GM23248 (cell line): ENCODE results near the gene WNK2. TPM values are rescaled to one million over a fixed set of nuclear protein-coding genes. Genes with fewer than 3 reads are reported as not detected.

Source experiments
- DNase-seq: peaks from one replicate; pipeline ENCODE4 v3.0.0-alpha.2; 2015
- H2AFZ ChIP-seq: fragments of 200-600 bp; sonication (generic); 2 replicates; pipeline ENCODE4 v1.6.1; 2016; ENCODE audit warnings: antibody characterized with exemption
- H3F3A ChIP-seq: fragments of 200-600 bp; sonication (generic); 2 replicates; pipeline ENCODE4 v1.6.1; 2016; ENCODE audit warnings: mild to moderate bottlenecking, antibody characterized with exemption, mixed run types; ENCODE audit not compliant: insufficient read depth
- H3K27ac ChIP-seq: fragments of 200-600 bp; sonication (generic); 2 replicates; pipeline ENCODE4 v1.5.1; 2016; ENCODE audit warnings: mild to moderate bottlenecking
- H3K27me3 ChIP-seq: fragments of 200-600 bp; sonication (generic); replicated peaks from 2 replicates; pipeline ENCODE4 v1.6.1; 2016; ENCODE audit warnings: mild to moderate bottlenecking; ENCODE audit not compliant: insufficient read depth
- H3K36me3 ChIP-seq: fragments of 200-600 bp; sonication (generic); 2 replicates; pipeline ENCODE4 v1.6.1; 2016; ENCODE audit warnings: low read depth, mild to moderate bottlenecking
- H3K4me1 ChIP-seq: fragments of 200-600 bp; sonication (generic); 2 replicates; pipeline ENCODE4 v1.6.1; 2016; ENCODE audit warnings: mild to moderate bottlenecking; ENCODE audit not compliant: insufficient read depth
- H3K4me2 ChIP-seq: fragments of 200-600 bp; sonication (generic); one replicate; pipeline ENCODE4 v1.6.1; 2016; ENCODE audit warnings: mild to moderate bottlenecking; ENCODE audit not compliant: unreplicated experiment
- H3K4me3 ChIP-seq: fragments of 200-600 bp; sonication (generic); 2 replicates; pipeline ENCODE4 v1.5.1; 2016; ENCODE audit warnings: mild to moderate bottlenecking
- H3K79me2 ChIP-seq: fragments of 200-600 bp; sonication (generic); 2 replicates; pipeline ENCODE4 v1.6.1; 2016; ENCODE audit warnings: mild to moderate bottlenecking; ENCODE audit not compliant: insufficient read depth
- H3K9ac ChIP-seq: fragments of 200-600 bp; sonication (generic); 2 replicates; pipeline ENCODE4 v1.6.1; 2016; ENCODE audit warnings: mild to moderate bottlenecking
- H3K9me2 ChIP-seq: fragments of 200-600 bp; sonication (generic); 2 replicates; pipeline ENCODE4 v1.6.1; 2016; ENCODE audit warnings: mixed run types, mild to moderate bottlenecking, moderate library complexity; ENCODE audit not compliant: insufficient read depth
- H3K9me3 ChIP-seq: fragments of 200-600 bp; sonication (generic); one replicate; pipeline ENCODE4 v1.6.1; 2017; ENCODE audit warnings: low read depth
- H4K20me1 ChIP-seq: fragments of 200-600 bp; sonication (generic); 2 replicates; pipeline ENCODE4 v1.6.0; 2016; ENCODE audit not compliant: insufficient read depth
- EZH2 ChIP-seq: fragments of 200-600 bp; sonication (generic); IDR thresholded peaks from 2 replicates; pipeline ENCODE4 v1.6.1; 2018; ENCODE audit warnings: antibody characterized with exemption, mild to moderate bottlenecking; ENCODE audit not compliant: insufficient read depth, poor library complexity, severe bottlenecking
- EZH2phosphoT487 ChIP-seq: fragments of 200-600 bp; sonication (generic); IDR thresholded peaks from 2 replicates; pipeline ENCODE4 v1.6.1; 2018; ENCODE audit warnings: antibody characterized with exemption, moderate library complexity, mild to moderate bottlenecking, low read depth; ENCODE audit not compliant: insufficient read depth
- WGBS, 2 experiments: methylation state at CpG; one replicate each; pipeline ENCODE4 v1.1.6; 2015 to 2017; ENCODE audit warnings: low lambda C conversion rate in 2 of 2, low coverage in 1 of 2; ENCODE audit errors: missing lambda C conversion rate in 2 of 2; 5-methylcytosine and 5-hydroxymethylcytosine counted together
- in situ Hi-C: fragments of 300-500 bp; cut with MboI; formaldehyde crosslinking; loops from 2 replicates; pipeline ENCODE4 v1.15.0; 2020
- polyA plus RNA-seq: library from polyadenylated mRNA; unstranded; fragments of >200 nt; fragmentation: Nextera tagmentation; extraction: Ambion mirVana; gene quantifications from 2 replicates; pipeline ENCODE4 v1.2.1, GENCODE V29; 2016
- total RNA-seq: library from RNA; depleted of rRNA; stranded (reverse); fragments of >200 nt; shearing (Covaris generic); gene quantifications from 2 replicates; pipeline ENCODE4 v1.2.3, GENCODE V29; 2014

Gene WNK2
- total and polyA plus RNA-seq, 2 experiments from 2014 or later = not detected

DNA sequence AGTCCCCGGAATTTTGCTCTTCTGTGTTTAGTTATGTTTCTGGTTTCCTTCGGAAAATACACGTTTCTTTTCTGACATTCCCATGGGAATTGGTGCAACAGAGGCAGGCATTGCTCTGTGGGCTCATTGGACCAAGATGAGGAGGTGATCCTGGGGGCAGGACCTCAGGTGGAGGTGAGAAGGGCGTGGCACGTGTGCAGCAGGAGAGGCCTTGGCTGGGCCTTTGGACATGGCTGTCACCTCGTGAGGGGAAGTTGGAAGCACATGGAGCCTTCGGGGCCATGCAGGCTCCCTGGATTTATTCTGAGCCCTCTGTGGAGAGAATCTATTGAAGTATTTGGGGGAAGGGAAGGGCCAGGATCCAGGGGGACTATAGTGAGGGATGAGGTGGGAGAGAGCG lies 44.5 kb downstream of the WNK2 start:
- H3K4me1 ChIP-seq = peaks cover 3% of the 10 kb centered on the region; the same call in 1 of the 2 replicates
- H2AFZ ChIP-seq = no peak overlapping the region
- H3K79me2 ChIP-seq = no peaks in the 10 kb centered on the region
- no peak overlapping the region for H3K9ac ChIP-seq
- H3K9me3 ChIP-seq = no peaks in the 10 kb centered on the region
- no peak for DNase-seq
- no peaks in the 10 kb centered on the region for H3K9me2 ChIP-seq
- no peak overlapping the region for H3K4me2 ChIP-seq
- no peaks in the 10 kb centered on the region for H3F3A ChIP-seq
- in situ Hi-C loops = no loop called here
- no peaks in the 10 kb centered on the region for H4K20me1 ChIP-seq
- 60 to 68% methylated on average over 7 to 8 of the region's 8 CpGs for WGBS, 2 experiments
- no peaks in the 10 kb centered on the region for H3K36me3 ChIP-seq
- H3K27me3 ChIP-seq = 0 out of 2 replicates have a peak, but pooled peaks cover 3% of the 10 kb centered on the region
- H3K4me3 ChIP-seq = no peak overlapping the region
- TF ChIP-seq EZH2phosphoT487 (no peak), EZH2 (no peak)
- H3K27ac ChIP-seq = no peak overlapping the region

- H3K27ac ChIP-seq = no peak overlapping the region
- no peaks in the 10 kb centered on the region for H4K20me1 ChIP-seq
- H3K79me2 ChIP-seq = no peaks in the 10 kb centered on the region
- peaks cover 3% of the 10 kb centered on the region; the same call in 1 of the 2 replicates for H3K27me3 ChIP-seq
- 78 to 83% methylated on average over 14 of the region's 14 CpGs for WGBS, 2 experiments
- H3K4me3 ChIP-seq = no peak overlapping the region
- no peak for TF ChIP-seq EZH2
- TF ChIP-seq EZH2phosphoT487 = no peak
- H3K4me1 ChIP-seq = no peaks in the 10 kb centered on the region
- H3F3A ChIP-seq = no peaks in the 10 kb centered on the region
- no peak overlapping the region for H2AFZ ChIP-seq
- no peak overlapping the region for H3K9ac ChIP-seq
- no peaks in the 10 kb centered on the region for H3K9me2 ChIP-seq
- no peaks in the 10 kb centered on the region for H3K9me3 ChIP-seq
- no peaks in the 10 kb centered on the region for H3K36me3 ChIP-seq
- no peak overlapping the region for H3K4me2 ChIP-seq
- DNase-seq = no peak
- in situ Hi-C loops = no loop called here
Observed at GRCh38 chr9:93229636-93230035, 45.7 kb downstream of the WNK2 start.

- no peak overlapping the region for H2AFZ ChIP-seq
- no peak for DNase-seq
- TF ChIP-seq EZH2phosphoT487 (no peak), EZH2 (no peak)
- no peak overlapping the region for H3K4me3 ChIP-seq
- H3K9me3 ChIP-seq = no peaks in the 10 kb centered on the region
- H3K9me2 ChIP-seq = no peaks in the 10 kb centered on the region
- no peak overlapping the region for H3K9ac ChIP-seq
- H3K27ac ChIP-seq = no peak overlapping the region
- no peaks in the 10 kb centered on the region for H3K36me3 ChIP-seq
- H3F3A ChIP-seq = no peaks in the 10 kb centered on the region
- in situ Hi-C loops = no loop called here
- no peaks in the 10 kb centered on the region for H4K20me1 ChIP-seq
- H3K27me3 ChIP-seq = peaks cover 3% of the 10 kb centered on the region; the same call in 1 of the 2 replicates
- WGBS, 2 experiments = 82 to 90% methylated on average over 6 of the region's 6 CpGs
- H3K4me2 ChIP-seq = no peak overlapping the region
- H3K4me1 ChIP-seq = no peaks in the 10 kb centered on the region
- H3K79me2 ChIP-seq = no peaks in the 10 kb centered on the region
Observed at GRCh38 chr9:93230185-93230584, 46.2 kb downstream of the WNK2 start.

GRCh38 chr9:93230601-93231000 lies 46.7 kb downstream of the WNK2 start:
- no peaks in the 10 kb centered on the region for H3K9me2 ChIP-seq
- no peak overlapping the region for H2AFZ ChIP-seq
- no peak overlapping the region for H3K9ac ChIP-seq
- H3K27me3 ChIP-seq = peaks cover 3% of the 10 kb centered on the region; the same call in 1 of the 2 replicates
- in situ Hi-C loops = no loop called here
- no peak for DNase-seq
- 82 to 84% methylated on average over 15 of the region's 15 CpGs for WGBS, 2 experiments
- H3K27ac ChIP-seq = no peak overlapping the region
- H3F3A ChIP-seq = no peaks in the 10 kb centered on the region
- no peaks in the 10 kb centered on the region for H4K20me1 ChIP-seq
- H3K36me3 ChIP-seq = no peaks in the 10 kb centered on the region
- no peaks in the 10 kb centered on the region for H3K9me3 ChIP-seq
- H3K4me3 ChIP-seq = no peak overlapping the region
- TF ChIP-seq EZH2 (no peak), EZH2phosphoT487 (no peak)
- H3K4me2 ChIP-seq = no peak overlapping the region
- no peaks in the 10 kb centered on the region for H3K79me2 ChIP-seq
- H3K4me1 ChIP-seq = no peaks in the 10 kb centered on the region
